Stimulated activated memory B cell treated with anti-CD40 and anti-IgM and Interleukin-4, amounts not matched to agents 10 μg/mL and 1 μg/mL and 100 μg/mL, for 72 hours (primary cell): ENCODE measurements around the gene BICD1.

Experiments used
- ATAC-seq: fragments of 150-1000 bp; cut with Tn5 transposase; 2 replicates; pipeline ENCODE4 v1.10.0; 2021
- H3K27ac Mint-ChIP-seq: one replicate; pipeline ENCODE4 v1.8.0; 2022; ENCODE audit warnings: mild to moderate bottlenecking, mixed read lengths
- H3K27me3 Mint-ChIP-seq: one replicate; pipeline ENCODE4 v1.8.0; 2022; ENCODE audit warnings: mixed read lengths
- H3K36me3 Mint-ChIP-seq: one replicate; pipeline ENCODE4 v1.8.0; 2022; ENCODE audit warnings: mixed read lengths
- H3K4me1 Mint-ChIP-seq: one replicate; pipeline ENCODE4 v1.8.0; 2022; ENCODE audit warnings: mixed read lengths
- H3K4me3 Mint-ChIP-seq: one replicate; pipeline ENCODE4 v1.8.0; 2022; ENCODE audit warnings: mild to moderate bottlenecking, moderate library complexity, mixed read lengths
- H3K9me3 Mint-ChIP-seq: one replicate; pipeline ENCODE4 v1.8.0; 2022; ENCODE audit warnings: mixed read lengths

Gene BICD1

GRCh38 chr12:32253154-32253790 is 146.6 kb downstream of the BICD1 start:
- H3K27ac Mint-ChIP-seq: peak overlapping the region; percentile 85
- H3K9me3 Mint-ChIP-seq: peaks cover 7% of the 10 kb centered on the region
- no peak for ATAC-seq
- H3K36me3 Mint-ChIP-seq: peaks cover 36% of the 10 kb centered on the region
- peaks cover 37% of the 10 kb centered on the region for H3K4me1 Mint-ChIP-seq
- peak overlapping the region; percentile 72 for H3K4me3 Mint-ChIP-seq
- no peaks in the 10 kb centered on the region for H3K27me3 Mint-ChIP-seq

DNA sequence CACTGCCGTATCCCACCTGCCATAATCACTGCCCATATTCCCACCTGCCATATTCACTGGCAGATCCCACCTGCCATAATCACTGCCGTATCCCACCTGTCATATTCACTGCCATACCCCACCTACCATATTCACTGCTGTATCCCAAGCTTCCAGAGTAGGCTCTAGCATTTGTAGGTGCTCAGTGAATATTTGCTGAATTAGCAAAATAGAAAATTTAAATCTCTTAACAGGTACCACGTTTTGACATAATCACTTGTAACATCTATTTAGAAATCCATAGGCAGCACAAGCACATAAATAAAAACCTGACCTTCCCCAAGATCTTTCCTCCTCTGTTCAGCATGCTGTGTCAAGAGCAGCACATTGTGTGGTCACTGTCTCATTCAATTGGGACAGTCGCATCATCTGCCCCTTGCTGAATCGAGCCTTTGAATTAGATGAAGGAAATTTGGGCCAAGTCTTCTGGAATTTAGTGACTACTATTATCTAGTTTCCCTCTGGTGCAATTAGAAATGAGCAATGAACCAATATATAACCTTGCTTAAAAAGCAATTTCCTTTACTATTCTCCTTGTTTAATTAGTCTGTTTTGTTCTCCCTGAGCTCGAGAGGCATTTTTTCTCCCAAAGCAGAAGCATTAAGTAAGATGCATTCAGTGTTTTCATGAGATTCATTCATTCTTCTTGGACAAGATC is 147.8 kb downstream of the BICD1 start:
- ATAC-seq: no peak
- no peaks in the 10 kb centered on the region for H3K27me3 Mint-ChIP-seq
- H3K27ac Mint-ChIP-seq: peak overlapping the region; percentile 85
- peaks cover 8% of the 10 kb centered on the region for H3K9me3 Mint-ChIP-seq
- peaks cover 42% of the 10 kb centered on the region for H3K4me1 Mint-ChIP-seq
- H3K36me3 Mint-ChIP-seq: peaks cover 32% of the 10 kb centered on the region
- H3K4me3 Mint-ChIP-seq: no peak overlapping the region

- peaks cover 40% of the 10 kb centered on the region for H3K36me3 Mint-ChIP-seq
- H3K27me3 Mint-ChIP-seq: no peaks in the 10 kb centered on the region
- ATAC-seq: no peak
- peaks cover 10% of the 10 kb centered on the region for H3K9me3 Mint-ChIP-seq
- peaks cover 42% of the 10 kb centered on the region for H3K4me1 Mint-ChIP-seq
- H3K27ac Mint-ChIP-seq: peak overlapping the region; percentile 85
- H3K4me3 Mint-ChIP-seq: no peak overlapping the region
Measured at GRCh38 chr12:32255588-32255987, 148.9 kb downstream of the BICD1 start.

GRCh38 chr12:32257695-32258496 is 151.2 kb downstream of the BICD1 start:
- no peak for ATAC-seq

GRCh38 chr12:32260696-32261095 is 154.0 kb downstream of the BICD1 start:
- Mint-ChIP-seq H3K27me3 (no peaks in the 10 kb centered on the region), H3K4me3 (no peak overlapping the region), H3K36me3 (peaks cover 25% of the 10 kb centered on the region), H3K27ac (no peak overlapping the region), H3K4me1 (peaks cover 32% of the 10 kb centered on the region), H3K9me3 (peaks cover 9% of the 10 kb centered on the region)
- ATAC-seq: no peak

More at GRCh38 chr12:32257695-32258496, 151.2 kb downstream of the BICD1 start:
- Mint-ChIP-seq H3K27ac (no peak overlapping the region), H3K4me1 (peaks cover 43% of the 10 kb centered on the region), H3K36me3 (peaks cover 46% of the 10 kb centered on the region), H3K4me3 (peak overlapping the region; percentile 5), H3K9me3 (peaks cover 13% of the 10 kb centered on the region), H3K27me3 (no peaks in the 10 kb centered on the region)

DNA sequence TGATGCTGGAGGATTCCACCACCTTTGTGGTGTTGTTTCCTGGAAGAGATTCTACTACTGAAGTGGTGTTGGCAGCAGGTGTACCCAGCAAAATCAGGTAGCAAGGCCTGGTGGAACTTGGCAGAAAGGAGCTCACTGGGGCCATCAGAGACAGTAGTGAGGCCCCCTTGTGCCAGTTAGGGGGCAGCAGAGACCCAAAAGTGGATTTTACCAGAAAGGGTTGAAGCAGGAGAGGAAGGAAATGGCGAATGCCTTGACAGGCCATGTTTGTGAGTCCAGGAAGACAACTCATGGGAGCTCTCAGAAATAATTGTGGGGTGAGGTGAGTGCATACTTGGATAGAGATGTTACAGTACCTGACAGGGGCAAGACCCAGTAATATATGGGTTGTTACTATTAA is 155.0 kb downstream of the BICD1 start:
- ATAC-seq: no peak
- Mint-ChIP-seq H3K9me3 (peaks cover 9% of the 10 kb centered on the region), H3K27ac (peak overlapping the region; percentile 2), H3K4me3 (no peak overlapping the region), H3K27me3 (no peaks in the 10 kb centered on the region), H3K36me3 (peaks cover 25% of the 10 kb centered on the region), H3K4me1 (peaks cover 39% of the 10 kb centered on the region)

- no peaks in the 10 kb centered on the region for H3K27me3 Mint-ChIP-seq
- peaks cover 10% of the 10 kb centered on the region for H3K36me3 Mint-ChIP-seq
- H3K4me1 Mint-ChIP-seq: peaks cover 31% of the 10 kb centered on the region
- peak overlapping the region; percentile 97 for H3K27ac Mint-ChIP-seq
- peaks cover 2% of the 10 kb centered on the region for H3K9me3 Mint-ChIP-seq
- H3K4me3 Mint-ChIP-seq: peak overlapping the region; percentile 2
- peak; percentile 88 for ATAC-seq
Measured at GRCh38 chr12:32264961-32265360, 158.3 kb downstream of the BICD1 start.

- Mint-ChIP-seq H3K9me3 (peaks cover 2% of the 10 kb centered on the region), H3K4me3 (peak overlapping the region; percentile 70), H3K4me1 (peaks cover 31% of the 10 kb centered on the region), H3K27me3 (no peaks in the 10 kb centered on the region), H3K36me3 (peaks cover 7% of the 10 kb centered on the region), H3K27ac (peak overlapping the region; percentile 97)
- ATAC-seq: no peak
Measured at GRCh38 chr12:32265456-32265855, 158.8 kb downstream of the BICD1 start.

DNA sequence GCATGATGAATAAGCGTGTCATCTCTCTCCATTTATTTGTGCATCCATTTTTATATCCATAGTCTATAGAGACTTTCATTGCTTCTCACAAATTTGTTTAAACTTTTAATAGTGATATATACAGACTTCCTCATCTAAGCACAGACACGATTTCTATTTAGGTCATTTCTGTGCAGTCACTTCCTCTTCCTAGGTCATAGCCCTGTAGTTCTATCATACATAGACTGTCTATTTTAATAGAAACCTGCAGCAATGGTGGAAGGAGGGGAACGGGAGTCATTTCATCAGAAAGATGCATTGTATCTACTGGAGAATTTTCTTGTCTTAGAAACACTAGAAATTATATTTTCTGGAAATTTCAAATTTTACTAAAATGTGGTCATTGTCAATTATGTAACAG is 159.3 kb downstream of the BICD1 start:
- H3K4me1 Mint-ChIP-seq: peaks cover 34% of the 10 kb centered on the region
- peak overlapping the region; percentile 97 for H3K27ac Mint-ChIP-seq
- no peaks in the 10 kb centered on the region for H3K27me3 Mint-ChIP-seq
- peaks cover 6% of the 10 kb centered on the region for H3K36me3 Mint-ChIP-seq
- H3K4me3 Mint-ChIP-seq: peak overlapping the region; percentile 70
- peaks cover 2% of the 10 kb centered on the region for H3K9me3 Mint-ChIP-seq
- peak; percentile 87 for ATAC-seq

- H3K4me1 Mint-ChIP-seq: peaks cover 34% of the 10 kb centered on the region
- ATAC-seq: no peak
- no peak overlapping the region for H3K4me3 Mint-ChIP-seq
- no peaks in the 10 kb centered on the region for H3K27me3 Mint-ChIP-seq
- peak overlapping the region; percentile 20 for H3K27ac Mint-ChIP-seq
- H3K36me3 Mint-ChIP-seq: no peaks in the 10 kb centered on the region
- H3K9me3 Mint-ChIP-seq: no peaks in the 10 kb centered on the region
Measured at GRCh38 chr12:32266756-32267155, 160.1 kb downstream of the BICD1 start.

DNA sequence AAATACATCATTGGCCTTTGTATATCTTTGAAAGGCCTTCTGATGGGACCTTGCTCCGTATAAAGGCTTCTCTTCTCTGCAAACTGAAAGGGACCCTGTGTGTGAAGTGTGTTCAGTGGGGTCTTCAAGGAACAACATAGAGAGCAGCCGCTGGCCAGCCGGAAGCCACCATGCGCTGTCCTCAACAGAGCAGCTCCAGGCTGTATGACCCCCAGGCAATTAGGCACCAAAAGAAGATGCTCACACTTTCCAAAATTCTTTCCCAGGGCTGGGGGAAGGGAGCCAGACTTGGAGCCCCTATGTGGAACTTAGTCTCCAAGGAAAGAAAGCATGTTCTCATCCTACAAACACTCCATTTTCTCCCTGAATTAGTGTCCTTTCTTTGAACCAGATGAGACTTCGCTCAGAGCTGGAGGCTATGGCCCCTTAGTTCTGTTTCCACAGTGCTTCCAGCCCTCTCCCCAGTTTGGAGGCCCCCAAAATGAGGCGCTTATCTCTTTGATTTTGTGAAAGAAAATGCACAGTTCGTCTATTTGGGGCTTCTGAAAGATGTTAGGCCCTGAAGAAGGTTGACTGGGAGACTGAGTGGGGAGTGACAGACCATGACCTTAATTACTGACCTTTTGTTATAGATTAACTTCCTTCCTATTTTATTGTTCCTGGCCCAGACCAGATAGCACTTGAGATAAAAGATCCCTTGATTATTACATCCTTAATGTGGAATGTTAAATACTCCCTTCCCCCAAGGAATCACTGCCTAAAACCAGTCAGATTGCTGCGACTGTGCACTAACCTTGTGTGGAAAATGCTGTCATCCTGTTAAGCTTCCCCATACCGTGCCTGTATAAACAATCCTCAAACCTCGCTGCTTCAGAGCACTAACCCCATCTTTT is 164.4 kb downstream of the BICD1 start:
- Mint-ChIP-seq H3K4me1 (peaks cover 40% of the 10 kb centered on the region), H3K9me3 (no peaks in the 10 kb centered on the region), H3K36me3 (no peaks in the 10 kb centered on the region), H3K27me3 (no peaks in the 10 kb centered on the region), H3K4me3 (peak overlapping the region; percentile 36), H3K27ac (peak overlapping the region; percentile 94)
- ATAC-seq: no peak

DNA sequence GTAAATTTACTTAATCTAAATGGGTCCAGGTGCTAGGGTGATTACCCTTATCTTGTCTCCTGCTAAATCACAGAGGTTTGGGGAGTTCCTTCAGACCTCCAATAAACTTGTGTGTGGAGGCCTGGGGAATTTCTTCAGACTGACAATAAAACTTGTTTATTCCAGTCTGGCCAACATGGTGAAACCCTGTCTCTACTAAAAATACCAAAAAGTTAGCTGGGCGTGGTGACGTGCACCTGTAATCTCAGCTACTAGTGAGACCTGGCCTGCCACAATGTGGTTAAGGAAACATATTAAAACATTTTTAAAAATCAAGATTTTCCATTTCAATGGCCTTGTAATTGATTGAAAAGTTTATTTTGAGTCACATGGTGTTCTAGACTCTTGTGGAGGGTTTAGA is 165.8 kb downstream of the BICD1 start:
- H3K9me3 Mint-ChIP-seq: no peaks in the 10 kb centered on the region
- H3K27ac Mint-ChIP-seq: peak overlapping the region; percentile 94
- no peaks in the 10 kb centered on the region for H3K27me3 Mint-ChIP-seq
- H3K4me3 Mint-ChIP-seq: peak overlapping the region; percentile 63
- no peaks in the 10 kb centered on the region for H3K36me3 Mint-ChIP-seq
- ATAC-seq: peak; percentile 53
- H3K4me1 Mint-ChIP-seq: peaks cover 36% of the 10 kb centered on the region

GRCh38 chr12:32273063-32273522 is 166.4 kb downstream of the BICD1 start:
- Mint-ChIP-seq H3K27ac (peak overlapping the region; percentile 94), H3K4me1 (peaks cover 36% of the 10 kb centered on the region), H3K36me3 (peaks cover 3% of the 10 kb centered on the region), H3K9me3 (no peaks in the 10 kb centered on the region), H3K4me3 (peak overlapping the region; percentile 63), H3K27me3 (no peaks in the 10 kb centered on the region)
- peak; percentile 74 for ATAC-seq

DNA sequence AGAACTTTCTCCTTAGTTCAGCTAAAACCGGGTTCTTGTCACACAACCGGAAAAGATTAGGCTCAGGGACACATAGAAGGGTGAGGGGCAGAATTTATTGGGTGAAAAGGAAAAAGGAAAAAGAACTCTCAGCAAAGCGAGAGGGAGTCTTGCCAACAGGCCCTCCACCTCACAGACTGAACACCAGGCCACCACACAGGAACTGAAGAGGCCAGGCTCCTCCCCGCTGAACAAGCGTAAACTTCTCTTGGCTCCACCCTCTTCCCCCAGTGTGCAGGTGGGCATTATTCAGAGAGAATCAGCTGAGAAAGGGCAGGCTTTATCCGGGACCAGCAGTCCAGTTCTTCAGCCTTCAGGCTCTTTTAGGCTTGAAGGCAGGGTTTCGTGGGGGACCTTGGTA is 167.1 kb downstream of the BICD1 start:
- Mint-ChIP-seq H3K27ac (peak overlapping the region; percentile 94), H3K4me3 (peak overlapping the region; percentile 63), H3K27me3 (no peaks in the 10 kb centered on the region), H3K36me3 (peaks cover 6% of the 10 kb centered on the region), H3K4me1 (peaks cover 36% of the 10 kb centered on the region), H3K9me3 (no peaks in the 10 kb centered on the region)
- ATAC-seq: peak; percentile 97
